BLaER1 (cell line): ENCODE results near the gene INTS1.

Source experiments
- H3K27ac ChIP-seq: shearing (Covaris generic); formaldehyde crosslinking; 2 replicates; pipeline ENCODE4 v1.8.1; 2022
- H3K27me3 ChIP-seq: shearing (Covaris generic); formaldehyde crosslinking; 2 replicates; pipeline ENCODE4 v1.8.1; 2022
- H3K36me3 ChIP-seq: shearing (Covaris generic); formaldehyde crosslinking; 2 replicates; pipeline ENCODE4 v1.8.1; 2022
- H3K4me1 ChIP-seq: shearing (Covaris generic); formaldehyde crosslinking; 2 replicates; pipeline ENCODE4 v1.8.1; 2022
- H3K4me2 ChIP-seq: shearing (Covaris generic); formaldehyde crosslinking; 2 replicates; pipeline ENCODE4 v1.8.1; 2022
- H3K4me3 ChIP-seq: shearing (Covaris generic); formaldehyde crosslinking; 2 replicates; pipeline ENCODE4 v1.8.1; 2022
- H3K9ac ChIP-seq: shearing (Covaris generic); formaldehyde crosslinking; 2 replicates; pipeline ENCODE4 v1.8.1; 2022
- H3K9me3 ChIP-seq: shearing (Covaris generic); formaldehyde crosslinking; 2 replicates; pipeline ENCODE4 v1.8.1; 2022
- H4K20me1 ChIP-seq: shearing (Covaris generic); formaldehyde crosslinking; 2 replicates; pipeline ENCODE4 v1.8.1; 2022
- Cebpa-rat ChIP-seq: shearing (Covaris generic); IDR thresholded peaks from 2 replicates; pipeline ENCODE4 v1.8.1; 2022

The INTS1 gene

GRCh38 chr7:1503816-1504775, at the start of gene INTS1:
INTS1 (minus strand) TSS chr7:1504389; CDS start chr7:1503960, 429 bp downstream.
- Histone ChIP-seq H3K27ac (peak within 1 kb of the TSS; percentile 94), H3K36me3 (peaks cover 50% of the 10 kb centered on the region), H3K9me3 (no peaks in the 10 kb centered on the region), H3K4me2 (peak within 1 kb of the TSS; percentile 100), H3K9ac (peak within 1 kb of the TSS; percentile 90), H3K4me1 (peaks cover 74% of the 10 kb centered on the region), H3K4me3 (peak within 1 kb of the TSS; percentile 95), H4K20me1 (peaks cover 51% of the 10 kb centered on the region), H3K27me3 (no peaks in the 10 kb centered on the region)
- no peak for TF ChIP-seq Cebpa-rat

GRCh38 chr7:1553512-1554210, 49.5 kb upstream of the INTS1 start:
- no peak for TF ChIP-seq Cebpa-rat

GRCh38 chr7:1552200-1552599, 48.0 kb upstream of the INTS1 start:
- Histone ChIP-seq H3K27ac (no peak overlapping the region), H3K9ac (no peak overlapping the region), H3K36me3 (no peaks in the 10 kb centered on the region), H3K4me1 (peaks cover 64% of the 10 kb centered on the region), H3K4me3 (no peak overlapping the region), H3K27me3 (no peaks in the 10 kb centered on the region), H3K4me2 (no peak overlapping the region), H3K9me3 (no peaks in the 10 kb centered on the region), H4K20me1 (no peaks in the 10 kb centered on the region)
- no peak for TF ChIP-seq Cebpa-rat

More at GRCh38 chr7:1553512-1554210, 49.5 kb upstream of the INTS1 start:
- Histone ChIP-seq H3K27me3 (no peaks in the 10 kb centered on the region), H3K4me1 (peaks cover 50% of the 10 kb centered on the region), H3K36me3 (no peaks in the 10 kb centered on the region), H3K4me3 (no peak overlapping the region), H3K9ac (no peak overlapping the region), H4K20me1 (no peaks in the 10 kb centered on the region), H3K27ac (no peak overlapping the region; the same call in 1 of the 2 replicates), H3K9me3 (no peaks in the 10 kb centered on the region), H3K4me2 (no peak overlapping the region)

GRCh38 chr7:1550846-1551155, 46.6 kb upstream of the INTS1 start:
- Histone ChIP-seq H3K4me3 (no peak overlapping the region), H4K20me1 (0 out of 2 replicates have a peak, but pooled peaks cover 2% of the 10 kb centered on the region), H3K4me1 (peaks cover 65% of the 10 kb centered on the region), H3K4me2 (no peak overlapping the region), H3K36me3 (no peaks in the 10 kb centered on the region), H3K9me3 (no peaks in the 10 kb centered on the region), H3K9ac (no peak overlapping the region), H3K27me3 (no peaks in the 10 kb centered on the region), H3K27ac (no peak overlapping the region)
- no peak for TF ChIP-seq Cebpa-rat

- H3K4me3 ChIP-seq = no peak overlapping the region
- H4K20me1 ChIP-seq = peaks cover 8% of the 10 kb centered on the region; the same call in 1 of the 2 replicates
- no peak overlapping the region for H3K27ac ChIP-seq
- no peaks in the 10 kb centered on the region for H3K9me3 ChIP-seq
- peaks cover 65% of the 10 kb centered on the region for H3K4me1 ChIP-seq
- H3K4me2 ChIP-seq = no peak overlapping the region
- no peaks in the 10 kb centered on the region for H3K36me3 ChIP-seq
- no peak for TF ChIP-seq Cebpa-rat
- no peak overlapping the region for H3K9ac ChIP-seq
- no peaks in the 10 kb centered on the region for H3K27me3 ChIP-seq
Measured at GRCh38 chr7:1550005-1550845, 46.0 kb upstream of the INTS1 start.

GRCh38 chr7:1549357-1550004, 45.3 kb upstream of the INTS1 start:
- TF ChIP-seq Cebpa-rat = no peak
- H3K4me2 ChIP-seq = no peak overlapping the region
- peaks cover 67% of the 10 kb centered on the region for H3K4me1 ChIP-seq
- H3K27ac ChIP-seq = no peak overlapping the region
- H3K4me3 ChIP-seq = no peak overlapping the region
- H3K27me3 ChIP-seq = no peaks in the 10 kb centered on the region
- H3K9me3 ChIP-seq = no peaks in the 10 kb centered on the region
- H4K20me1 ChIP-seq = peaks cover 15% of the 10 kb centered on the region
- peaks cover 5% of the 10 kb centered on the region; the same call in 1 of the 2 replicates for H3K36me3 ChIP-seq
- H3K9ac ChIP-seq = no peak overlapping the region

GRCh38 chr7:1548944-1549343, 44.8 kb upstream of the INTS1 start:
- no peak for TF ChIP-seq Cebpa-rat
- Histone ChIP-seq H3K4me2 (no peak overlapping the region), H3K4me1 (peaks cover 67% of the 10 kb centered on the region), H3K9me3 (no peaks in the 10 kb centered on the region), H3K27me3 (no peaks in the 10 kb centered on the region), H3K27ac (no peak overlapping the region), H3K4me3 (no peak overlapping the region), H3K9ac (no peak overlapping the region), H3K36me3 (peaks cover 10% of the 10 kb centered on the region; the same call in 1 of the 2 replicates), H4K20me1 (peaks cover 20% of the 10 kb centered on the region)

GRCh38 chr7:1548438-1548831, 44.2 kb upstream of the INTS1 start:
- H3K9me3 ChIP-seq = no peaks in the 10 kb centered on the region
- H3K27ac ChIP-seq = 0 out of 2 replicates have a peak overlapping the region, but pooled peaks have one; percentile 2
- H3K4me3 ChIP-seq = no peak overlapping the region
- no peak for TF ChIP-seq Cebpa-rat
- peaks cover 67% of the 10 kb centered on the region for H3K4me1 ChIP-seq
- peak overlapping the region; percentile 80 for H3K4me2 ChIP-seq
- peaks cover 13% of the 10 kb centered on the region; the same call in 1 of the 2 replicates for H3K36me3 ChIP-seq
- H3K9ac ChIP-seq = no peak overlapping the region
- peaks cover 25% of the 10 kb centered on the region for H4K20me1 ChIP-seq
- no peaks in the 10 kb centered on the region for H3K27me3 ChIP-seq
